ENCODE measurements around the gene MICALL2. TPM values are rescaled to one million over a fixed set of nuclear protein-coding genes. Genes with fewer than 3 reads are reported as not detected.

MICALL2 gene
- polyA plus RNA-seq, 1 of the 3 experiments (the other 2 are of a cell fraction) = 38.8 TPM

DNA sequence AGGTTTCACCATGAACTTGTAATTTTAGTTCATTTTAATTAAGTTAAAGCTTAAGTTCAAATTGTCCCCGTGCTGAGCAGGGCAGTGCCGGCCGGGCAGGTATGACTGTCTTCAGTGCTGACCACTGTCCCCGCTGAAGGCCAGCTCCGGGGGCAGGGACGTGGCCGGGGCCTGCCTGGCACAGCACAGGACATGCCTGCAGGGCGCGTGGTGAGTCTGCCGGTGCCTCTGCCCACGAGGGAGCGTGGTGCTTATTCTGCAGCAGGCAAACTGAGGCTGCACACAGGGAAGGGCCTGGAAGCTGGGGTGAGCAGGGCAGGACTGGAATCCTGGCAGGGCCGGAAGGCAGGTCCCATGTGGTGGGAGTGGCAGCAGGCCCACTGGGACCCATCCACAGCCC is 9.8 kb downstream of the MICALL2 start:
- WGBS (ENCODE audit: low lambda C conversion rate) = 88% methylated on average over 12 of the region's 13 CpGs

More for the DNA sequence above, 9.8 kb downstream of the MICALL2 start:
- peaks cover 0 to 6% of the 10 kb centered on the region in 2 experiments for H3K36me3 ChIP-seq (replicated peaks in 1 of 2; ENCODE audit: control insufficient read depth in 1 of 2, insufficient read depth in 2 of 2, low read length in 1 of 2)
- no peak overlapping the region for H3K27ac ChIP-seq (ENCODE audit: low read depth in 2 of 2, low read length in 1 of 2)
- H3K4me3 ChIP-seq (ENCODE audit: low read depth in 2 of 2, low read length in 1 of 2) = no peak overlapping the region
- H3K9me3 ChIP-seq = no peaks in the 10 kb centered on the region
- TF ChIP-seq EZH2phosphoT487 (IDR thresholded peaks at IDR 0.05; ENCODE audit: borderline replicate concordance, low read depth) (no peak), TCF12 (IDR thresholded peaks at IDR 0.05) (no peak), EP300 (IDR thresholded peaks at IDR 0.05; ENCODE audit: borderline replicate concordance in 1 of 2, low read depth in 1 of 2, low read length in 1 of 2) (no peak), CHD2 (IDR thresholded peaks at IDR 0.05; ENCODE audit: low read length, partially characterized antibody) (no peak), NFIC (IDR thresholded peaks at IDR 0.05; ENCODE audit: borderline replicate concordance) (no peak), POLR2AphosphoS5 (IDR thresholded peaks at IDR 0.05; ENCODE audit: low read depth, low read length) (no peak), TEAD4 (IDR thresholded peaks at IDR 0.05; ENCODE audit: borderline replicate concordance, insufficient read depth) (no peak), RCOR1 (IDR thresholded peaks at IDR 0.05; ENCODE audit: low read length) (no peak), JUND (IDR thresholded peaks at IDR 0.05) (no peak), MEF2A (IDR thresholded peaks at IDR 0.05; ENCODE audit: borderline replicate concordance, low read depth) (no peak)
- TF ChIP-seq, protein P1, sequence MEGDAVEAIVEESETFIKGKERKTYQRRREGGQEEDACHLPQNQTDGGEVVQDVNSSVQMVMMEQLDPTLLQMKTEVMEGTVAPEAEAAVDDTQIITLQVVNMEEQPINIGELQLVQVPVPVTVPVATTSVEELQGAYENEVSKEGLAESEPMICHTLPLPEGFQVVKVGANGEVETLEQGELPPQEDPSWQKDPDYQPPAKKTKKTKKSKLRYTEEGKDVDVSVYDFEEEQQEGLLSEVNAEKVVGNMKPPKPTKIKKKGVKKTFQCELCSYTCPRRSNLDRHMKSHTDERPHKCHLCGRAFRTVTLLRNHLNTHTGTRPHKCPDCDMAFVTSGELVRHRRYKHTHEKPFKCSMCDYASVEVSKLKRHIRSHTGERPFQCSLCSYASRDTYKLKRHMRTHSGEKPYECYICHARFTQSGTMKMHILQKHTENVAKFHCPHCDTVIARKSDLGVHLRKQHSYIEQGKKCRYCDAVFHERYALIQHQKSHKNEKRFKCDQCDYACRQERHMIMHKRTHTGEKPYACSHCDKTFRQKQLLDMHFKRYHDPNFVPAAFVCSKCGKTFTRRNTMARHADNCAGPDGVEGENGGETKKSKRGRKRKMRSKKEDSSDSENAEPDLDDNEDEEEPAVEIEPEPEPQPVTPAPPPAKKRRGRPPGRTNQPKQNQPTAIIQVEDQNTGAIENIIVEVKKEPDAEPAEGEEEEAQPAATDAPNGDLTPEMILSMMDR (IDR thresholded peaks at IDR 0.05) = no peak
- TF ChIP-seq, protein P2, sequence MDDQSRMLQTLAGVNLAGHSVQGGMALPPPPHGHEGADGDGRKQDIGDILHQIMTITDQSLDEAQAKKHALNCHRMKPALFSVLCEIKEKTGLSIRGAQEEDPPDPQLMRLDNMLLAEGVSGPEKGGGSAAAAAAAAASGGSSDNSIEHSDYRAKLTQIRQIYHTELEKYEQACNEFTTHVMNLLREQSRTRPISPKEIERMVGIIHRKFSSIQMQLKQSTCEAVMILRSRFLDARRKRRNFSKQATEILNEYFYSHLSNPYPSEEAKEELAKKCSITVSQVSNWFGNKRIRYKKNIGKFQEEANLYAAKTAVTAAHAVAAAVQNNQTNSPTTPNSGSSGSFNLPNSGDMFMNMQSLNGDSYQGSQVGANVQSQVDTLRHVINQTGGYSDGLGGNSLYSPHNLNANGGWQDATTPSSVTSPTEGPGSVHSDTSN (IDR thresholded peaks at IDR 0.05) = no peak
- TF ChIP-seq, protein P3, sequence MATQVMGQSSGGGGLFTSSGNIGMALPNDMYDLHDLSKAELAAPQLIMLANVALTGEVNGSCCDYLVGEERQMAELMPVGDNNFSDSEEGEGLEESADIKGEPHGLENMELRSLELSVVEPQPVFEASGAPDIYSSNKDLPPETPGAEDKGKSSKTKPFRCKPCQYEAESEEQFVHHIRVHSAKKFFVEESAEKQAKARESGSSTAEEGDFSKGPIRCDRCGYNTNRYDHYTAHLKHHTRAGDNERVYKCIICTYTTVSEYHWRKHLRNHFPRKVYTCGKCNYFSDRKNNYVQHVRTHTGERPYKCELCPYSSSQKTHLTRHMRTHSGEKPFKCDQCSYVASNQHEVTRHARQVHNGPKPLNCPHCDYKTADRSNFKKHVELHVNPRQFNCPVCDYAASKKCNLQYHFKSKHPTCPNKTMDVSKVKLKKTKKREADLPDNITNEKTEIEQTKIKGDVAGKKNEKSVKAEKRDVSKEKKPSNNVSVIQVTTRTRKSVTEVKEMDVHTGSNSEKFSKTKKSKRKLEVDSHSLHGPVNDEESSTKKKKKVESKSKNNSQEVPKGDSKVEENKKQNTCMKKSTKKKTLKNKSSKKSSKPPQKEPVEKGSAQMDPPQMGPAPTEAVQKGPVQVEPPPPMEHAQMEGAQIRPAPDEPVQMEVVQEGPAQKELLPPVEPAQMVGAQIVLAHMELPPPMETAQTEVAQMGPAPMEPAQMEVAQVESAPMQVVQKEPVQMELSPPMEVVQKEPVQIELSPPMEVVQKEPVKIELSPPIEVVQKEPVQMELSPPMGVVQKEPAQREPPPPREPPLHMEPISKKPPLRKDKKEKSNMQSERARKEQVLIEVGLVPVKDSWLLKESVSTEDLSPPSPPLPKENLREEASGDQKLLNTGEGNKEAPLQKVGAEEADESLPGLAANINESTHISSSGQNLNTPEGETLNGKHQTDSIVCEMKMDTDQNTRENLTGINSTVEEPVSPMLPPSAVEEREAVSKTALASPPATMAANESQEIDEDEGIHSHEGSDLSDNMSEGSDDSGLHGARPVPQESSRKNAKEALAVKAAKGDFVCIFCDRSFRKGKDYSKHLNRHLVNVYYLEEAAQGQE (IDR thresholded peaks at IDR 0.05; ENCODE audit: low read depth, low read length) = no peak
- TF ChIP-seq, protein P4, sequence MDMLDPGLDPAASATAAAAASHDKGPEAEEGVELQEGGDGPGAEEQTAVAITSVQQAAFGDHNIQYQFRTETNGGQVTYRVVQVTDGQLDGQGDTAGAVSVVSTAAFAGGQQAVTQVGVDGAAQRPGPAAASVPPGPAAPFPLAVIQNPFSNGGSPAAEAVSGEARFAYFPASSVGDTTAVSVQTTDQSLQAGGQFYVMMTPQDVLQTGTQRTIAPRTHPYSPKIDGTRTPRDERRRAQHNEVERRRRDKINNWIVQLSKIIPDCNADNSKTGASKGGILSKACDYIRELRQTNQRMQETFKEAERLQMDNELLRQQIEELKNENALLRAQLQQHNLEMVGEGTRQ (IDR thresholded peaks at IDR 0.05; ENCODE audit: borderline replicate concordance, low read depth, low read length) = no peak
- no peak overlapping the region for H3K9ac ChIP-seq
- no peaks in the 10 kb centered on the region for H3K27me3 ChIP-seq (ENCODE audit: insufficient read depth)
- CTCF ChIA-PET = interaction anchor here (1.1 to 12.9 kb wide), 6 partner anchors 8 to 255 kb away, joined by 3 to 142 read pairs (median 4); no protein-coding TSS in a partner anchor
- H4K20me1 ChIP-seq (ENCODE audit: insufficient read depth) = peaks cover 49% of the 10 kb centered on the region
- H3K4me1 ChIP-seq (ENCODE audit: control insufficient read depth in 1 of 2, insufficient read depth in 2 of 2, low read depth in 1 of 2, low read length in 1 of 2) = no peaks in the 10 kb centered on the region; a peak in 1 of 4 replicates
- POLR2A ChIA-PET = no interaction called here
- H3K4me2 ChIP-seq = no peak overlapping the region
- peaks cover 34% of the 10 kb centered on the region; the same call in 1 of the 2 replicates for H3K79me2 ChIP-seq (ENCODE audit: insufficient read depth)
- H3F3A ChIP-seq (replicated peaks; ENCODE audit: insufficient read depth) = no peaks in the 10 kb centered on the region
- no peak for DNase-seq
- H2AFZ ChIP-seq (ENCODE audit: low read depth) = no peak overlapping the region
- H3K9me2 ChIP-seq = no peaks in the 10 kb centered on the region

Data from SK-N-SH (cell line).